ENCODE data around the gene INTU. TPM values are rescaled to one million over a fixed set of nuclear protein-coding genes. Genes with fewer than 3 reads are reported as not detected.

The INTU gene
- total and polyA plus RNA-seq, 9 of the 15 experiments (the other 6 are each of a cell fraction or from before 2014, with no cell fraction given), result 1.5 to 8.9 (median 3.9) TPM

- TF ChIP-seq HBP1 (CRISPR knock-in tag; IDR thresholded peaks at IDR 0.05) (no peak), WHSC1 (IDR thresholded peaks at IDR 0.05; ENCODE audit: low read length) (no peak), NFE2L1 (tag; IDR thresholded peaks at IDR 0.05; ENCODE audit: borderline replicate concordance, low read depth) (peak; percentile 21; the same call in 1 of the 2 replicates), NR4A1 (CRISPR knock-in tag; IDR thresholded peaks at IDR 0.05) (no peak), NR4A1 (tag; IDR thresholded peaks at IDR 0.05) (peak; percentile 98), EWSR1 (IDR thresholded peaks at IDR 0.05; ENCODE audit: borderline replicate concordance, low read depth, partially characterized antibody) (no peak), SMARCC2 (IDR thresholded peaks at IDR 0.05; ENCODE audit: low read depth) (no peak), RAD21 (CRISPR knock-in tag; conservative IDR thresholded peaks at IDR 0.05 in 1 of 2, IDR thresholded peaks at IDR 0.05 in 1 of 2) (no peak), ZNF184 (CRISPR knock-in tag; IDR thresholded peaks at IDR 0.05) (no peak), ILK (tag; IDR thresholded peaks at IDR 0.05; ENCODE audit: borderline replicate concordance, low read depth) (peak; percentile 88), PREB (CRISPR knock-in tag; IDR thresholded peaks at IDR 0.05) (no peak), ZNF3 (CRISPR knock-in tag; IDR thresholded peaks at IDR 0.05) (0 out of 2 replicates have a peak, but pooled peaks have one; percentile 44), TAF1 (IDR thresholded peaks at IDR 0.05; ENCODE audit: control insufficient read depth, extremely low read depth, insufficient read depth, low read length, severe bottlenecking) (no peak), ETV1 (tag; conservative IDR thresholded peaks at IDR 0.05; ENCODE audit: low read depth) (peak; percentile 89), KLF6 (CRISPR knock-in tag; IDR thresholded peaks at IDR 0.05; ENCODE audit: borderline replicate concordance) (peak; percentile 96), FOXK1 (CRISPR knock-in tag; IDR thresholded peaks at IDR 0.05; ENCODE audit: borderline replicate concordance) (no peak), ATF4 (CRISPR knock-in tag; IDR thresholded peaks at IDR 0.05) (peak; percentile 58; the same call in 1 of the 2 replicates), ZNF134 (CRISPR knock-in tag; conservative IDR thresholded peaks at IDR 0.05) (peak; percentile 64), DMBX1 (CRISPR knock-in tag; IDR thresholded peaks at IDR 0.05; ENCODE audit: borderline replicate concordance) (peak; percentile 99), MXI1 (IDR thresholded peaks at IDR 0.05; ENCODE audit: low read depth, low read length) (no peak), SRSF3 (IDR thresholded peaks at IDR 0.05; ENCODE audit: insufficient read depth, low read length) (no peak), ZNF143 (CRISPR knock-in tag; IDR thresholded peaks at IDR 0.05) (no peak), ETV5 (CRISPR knock-in tag; IDR thresholded peaks at IDR 0.05; ENCODE audit: low read depth) (no peak), ATF2 (CRISPR knock-in tag; IDR thresholded peaks at IDR 0.05) (no peak), OTX1 (CRISPR knock-in tag; IDR thresholded peaks at IDR 0.05) (0 out of 2 replicates have a peak, but pooled peaks have one; percentile 29)
These were observed 2.6 kb upstream of the INTU start (continued) for GRCh38 chr4:127630152-127630551.
